ENCODE data around the gene SEC24D. TPM values are rescaled to one million over a fixed set of nuclear protein-coding genes. Genes with fewer than 3 reads are reported as not detected.

SEC24D gene
- total RNA-seq, 4 donors from 2014 or later: 47.4 to 54.9 (median 52.8) TPM

GRCh38 chr4:118739022-118739713, 96.8 kb downstream of the SEC24D start:
- TF ChIP-seq, protein P1, sequence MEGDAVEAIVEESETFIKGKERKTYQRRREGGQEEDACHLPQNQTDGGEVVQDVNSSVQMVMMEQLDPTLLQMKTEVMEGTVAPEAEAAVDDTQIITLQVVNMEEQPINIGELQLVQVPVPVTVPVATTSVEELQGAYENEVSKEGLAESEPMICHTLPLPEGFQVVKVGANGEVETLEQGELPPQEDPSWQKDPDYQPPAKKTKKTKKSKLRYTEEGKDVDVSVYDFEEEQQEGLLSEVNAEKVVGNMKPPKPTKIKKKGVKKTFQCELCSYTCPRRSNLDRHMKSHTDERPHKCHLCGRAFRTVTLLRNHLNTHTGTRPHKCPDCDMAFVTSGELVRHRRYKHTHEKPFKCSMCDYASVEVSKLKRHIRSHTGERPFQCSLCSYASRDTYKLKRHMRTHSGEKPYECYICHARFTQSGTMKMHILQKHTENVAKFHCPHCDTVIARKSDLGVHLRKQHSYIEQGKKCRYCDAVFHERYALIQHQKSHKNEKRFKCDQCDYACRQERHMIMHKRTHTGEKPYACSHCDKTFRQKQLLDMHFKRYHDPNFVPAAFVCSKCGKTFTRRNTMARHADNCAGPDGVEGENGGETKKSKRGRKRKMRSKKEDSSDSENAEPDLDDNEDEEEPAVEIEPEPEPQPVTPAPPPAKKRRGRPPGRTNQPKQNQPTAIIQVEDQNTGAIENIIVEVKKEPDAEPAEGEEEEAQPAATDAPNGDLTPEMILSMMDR (IDR thresholded peaks at IDR 0.05): no peak
- DNase-seq (ENCODE audit: low spot score) (no peak), ATAC-seq (ENCODE audit: low FRiP score) (no peak)

GRCh38 chr4:118738090-118738489, 97.8 kb downstream of the SEC24D start:
- TF ChIP-seq, protein P1 (IDR thresholded peaks at IDR 0.05): no peak
- DNase-seq (ENCODE audit: low spot score) (no peak), ATAC-seq (ENCODE audit: low FRiP score) (no peak)

DNA sequence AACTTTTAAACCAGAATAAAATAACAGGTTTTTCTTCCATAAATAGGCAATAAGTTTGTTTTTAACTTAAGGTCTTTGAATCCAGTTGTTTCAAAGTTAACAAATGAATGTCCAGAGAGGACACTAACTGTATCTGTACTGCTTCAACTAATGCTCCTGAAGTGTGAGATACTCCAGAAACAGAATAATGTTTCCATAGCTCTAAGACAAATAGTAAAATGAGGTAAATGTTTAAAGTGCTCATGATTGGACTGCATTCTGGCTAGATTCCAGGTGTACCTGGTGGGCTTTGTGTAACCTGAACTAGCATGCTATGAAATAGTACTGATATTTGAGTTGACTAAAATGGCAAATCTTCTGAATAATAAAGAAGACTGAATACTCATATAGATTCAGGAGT, 99.0 kb downstream of the SEC24D start:
- DNase-seq (ENCODE audit: low spot score): no peak
- TF ChIP-seq, protein P1 (IDR thresholded peaks at IDR 0.05): no peak
- ATAC-seq (ENCODE audit: low FRiP score): no peak

GRCh38 chr4:118734491-118735205, 101.3 kb downstream of the SEC24D start:
- TF ChIP-seq, protein P1 (IDR thresholded peaks at IDR 0.05): no peak
- DNase-seq (ENCODE audit: low spot score) (no peak), ATAC-seq (ENCODE audit: low FRiP score) (no peak)

GRCh38 chr4:118732591-118733330, 103.2 kb downstream of the SEC24D start:
- ATAC-seq (ENCODE audit: low FRiP score): no peak
- no peak for DNase-seq (ENCODE audit: low spot score)
- TF ChIP-seq, protein P1 (IDR thresholded peaks at IDR 0.05): no peak

DNA sequence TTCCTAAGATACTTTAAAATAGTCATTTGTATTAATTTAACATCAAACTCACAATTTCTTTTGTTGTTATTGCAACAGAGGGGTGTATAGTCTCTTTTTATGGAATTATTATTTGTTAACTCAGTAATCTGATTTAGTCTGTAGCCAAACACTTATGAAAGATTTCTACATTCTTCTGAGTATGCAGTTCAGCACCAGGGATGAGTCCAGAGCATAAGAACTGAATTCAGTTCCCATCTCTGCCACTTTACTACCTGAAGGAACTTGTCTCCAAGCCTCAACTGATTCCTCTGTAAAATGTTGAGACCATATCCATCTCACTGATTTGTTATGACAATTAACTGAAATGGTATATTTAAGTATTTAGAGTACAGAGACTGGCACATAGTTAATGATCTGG, 105.2 kb downstream of the SEC24D start:
- no peak for ATAC-seq (ENCODE audit: low FRiP score)
- no peak for DNase-seq (ENCODE audit: low spot score)
- TF ChIP-seq, protein P1 (IDR thresholded peaks at IDR 0.05): no peak
